ENCODE results near the gene RAD1.
A peak's percentile ranks its signal among the peaks of the same experiment; 100 is the strongest.

Gene RAD1

DNA sequence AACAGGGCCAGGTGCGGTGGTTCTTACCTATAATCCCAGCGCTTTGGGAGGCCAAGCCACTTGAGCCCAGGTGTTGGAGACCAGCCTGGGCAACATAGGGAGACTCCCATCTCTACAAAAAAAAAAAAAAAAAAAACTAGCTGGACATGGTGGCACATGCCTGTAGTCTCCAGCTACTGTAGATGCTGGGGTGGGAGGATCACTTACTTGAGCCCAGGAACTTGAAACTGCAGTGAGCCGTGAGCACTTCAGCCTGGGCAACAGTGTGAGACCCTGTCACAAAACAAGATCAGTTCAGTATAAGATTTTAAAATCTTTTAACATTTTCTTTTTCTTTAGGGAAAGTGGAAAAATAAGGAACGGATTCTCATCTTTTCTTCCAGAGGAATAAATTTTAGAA lies 2.7 kb upstream of the RAD1 start:
- in situ Hi-C loops (cut with HindIII; ENCODE audit: low sequenced_read_pairs): no loop called here
- no peak overlapping the region for H3K4me3 ChIP-seq (ENCODE audit: low read depth, low read length)
- TF ChIP-seq, protein P1, sequence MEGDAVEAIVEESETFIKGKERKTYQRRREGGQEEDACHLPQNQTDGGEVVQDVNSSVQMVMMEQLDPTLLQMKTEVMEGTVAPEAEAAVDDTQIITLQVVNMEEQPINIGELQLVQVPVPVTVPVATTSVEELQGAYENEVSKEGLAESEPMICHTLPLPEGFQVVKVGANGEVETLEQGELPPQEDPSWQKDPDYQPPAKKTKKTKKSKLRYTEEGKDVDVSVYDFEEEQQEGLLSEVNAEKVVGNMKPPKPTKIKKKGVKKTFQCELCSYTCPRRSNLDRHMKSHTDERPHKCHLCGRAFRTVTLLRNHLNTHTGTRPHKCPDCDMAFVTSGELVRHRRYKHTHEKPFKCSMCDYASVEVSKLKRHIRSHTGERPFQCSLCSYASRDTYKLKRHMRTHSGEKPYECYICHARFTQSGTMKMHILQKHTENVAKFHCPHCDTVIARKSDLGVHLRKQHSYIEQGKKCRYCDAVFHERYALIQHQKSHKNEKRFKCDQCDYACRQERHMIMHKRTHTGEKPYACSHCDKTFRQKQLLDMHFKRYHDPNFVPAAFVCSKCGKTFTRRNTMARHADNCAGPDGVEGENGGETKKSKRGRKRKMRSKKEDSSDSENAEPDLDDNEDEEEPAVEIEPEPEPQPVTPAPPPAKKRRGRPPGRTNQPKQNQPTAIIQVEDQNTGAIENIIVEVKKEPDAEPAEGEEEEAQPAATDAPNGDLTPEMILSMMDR (IDR thresholded peaks at IDR 0.05; ENCODE audit: low read depth, low read length, missing control alignments): no peak
- DNase-seq (ENCODE audit: low read depth): no peak

DNA sequence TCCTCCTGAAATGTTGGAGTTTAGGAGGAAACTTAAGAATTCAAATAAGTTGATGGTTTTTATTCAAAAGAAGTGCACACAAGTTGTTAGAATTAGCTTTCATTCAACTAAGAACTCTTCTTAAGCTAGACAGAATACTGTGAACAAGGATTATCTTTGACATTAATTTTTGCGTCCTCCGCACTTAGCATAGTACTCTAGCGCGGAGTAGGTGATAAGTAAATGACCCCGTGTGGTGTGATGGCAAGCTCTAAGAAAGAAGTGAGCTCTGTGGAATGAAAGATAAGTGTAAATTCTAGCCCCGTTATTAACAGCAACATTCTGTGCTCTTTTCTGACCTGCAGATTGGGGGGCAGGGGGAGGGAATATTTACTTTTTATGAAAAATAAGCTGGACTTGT lies 1.2 kb upstream of the RAD1 start:
- DNase-seq (ENCODE audit: low read depth): no peak
- peak overlapping the region; percentile 76 for H3K4me3 ChIP-seq (ENCODE audit: low read depth, low read length)
- TF ChIP-seq, protein P1 (IDR thresholded peaks at IDR 0.05; ENCODE audit: low read depth, low read length, missing control alignments): no peak
- in situ Hi-C loops (cut with HindIII; ENCODE audit: low sequenced_read_pairs): no loop called here

DNA sequence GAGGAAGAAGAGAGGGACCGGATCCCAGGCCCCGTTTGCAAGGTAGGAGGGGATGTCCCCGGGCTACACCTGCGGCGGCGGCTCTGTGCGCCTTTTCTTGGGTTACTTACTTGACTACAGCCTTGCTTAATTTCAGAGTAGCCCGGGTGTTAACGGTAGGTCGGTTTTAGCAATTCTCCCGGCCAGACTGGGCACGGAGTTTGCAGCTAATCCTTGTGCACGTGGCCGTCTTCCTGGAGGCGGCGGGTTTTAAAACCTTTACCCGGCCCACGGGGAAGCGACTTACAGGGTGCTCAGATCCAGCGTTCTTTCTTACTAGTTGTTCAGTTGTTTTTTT lies 520 bp upstream of the RAD1 start:
- TF ChIP-seq, protein P1 (IDR thresholded peaks at IDR 0.05; ENCODE audit: low read depth, low read length, missing control alignments): no peak
- in situ Hi-C loops (cut with HindIII; ENCODE audit: low sequenced_read_pairs): no loop called here
- DNase-seq (ENCODE audit: low read depth): no peak
- H3K4me3 ChIP-seq (ENCODE audit: low read depth, low read length): peak overlapping the region; percentile 76

DNA sequence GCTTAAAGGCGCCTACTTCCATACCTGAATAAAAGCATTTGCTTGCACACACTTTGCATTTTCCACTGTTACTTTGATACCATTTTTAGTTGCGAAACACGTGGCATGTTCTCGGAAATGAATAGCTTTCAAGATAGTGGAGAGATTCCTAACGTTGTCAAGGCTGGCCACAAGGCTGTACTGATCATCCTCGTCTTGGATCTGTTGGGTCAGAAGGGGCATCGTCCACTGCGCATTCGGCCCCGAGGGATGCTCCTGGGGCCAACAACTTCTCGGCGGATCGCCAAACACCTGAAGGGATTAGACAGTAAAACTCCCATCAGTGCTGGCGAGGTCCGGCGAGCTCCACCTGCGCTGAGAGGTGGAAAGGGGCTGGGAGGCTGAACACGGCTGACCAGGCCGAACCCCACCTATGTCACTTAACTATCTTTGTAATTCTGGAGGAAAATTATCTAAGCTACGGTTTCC lies 599 bp downstream of the RAD1 start:
- peak overlapping the region; percentile 76 for H3K4me3 ChIP-seq (ENCODE audit: low read depth, low read length)
- no peak for DNase-seq (ENCODE audit: low read depth)
- in situ Hi-C loops (cut with HindIII; ENCODE audit: low sequenced_read_pairs): no loop called here
- TF ChIP-seq, protein P1 (IDR thresholded peaks at IDR 0.05; ENCODE audit: low read depth, low read length, missing control alignments): no peak

DNA sequence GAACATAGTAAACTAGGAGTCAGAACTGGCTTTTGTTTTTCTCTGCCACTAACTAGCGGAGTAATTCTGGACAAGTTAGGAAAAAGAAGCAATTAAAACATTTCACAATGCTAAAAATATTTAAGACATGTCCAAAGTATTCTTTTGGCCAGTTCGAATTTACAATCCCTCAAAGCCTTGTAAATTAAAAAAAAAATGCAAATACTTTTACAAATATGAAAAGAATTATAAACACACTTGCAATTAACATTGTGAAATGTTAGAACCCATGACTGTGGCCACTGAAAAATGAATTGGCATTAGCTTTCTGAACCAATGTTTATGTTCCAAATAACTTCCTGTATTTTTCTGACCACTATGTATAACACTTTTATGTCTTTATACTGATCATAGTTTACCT lies 2.2 kb downstream of the RAD1 start:
- no peak overlapping the region for H3K4me3 ChIP-seq (ENCODE audit: low read depth, low read length)
- in situ Hi-C loops (cut with HindIII; ENCODE audit: low sequenced_read_pairs): no loop called here
- no peak for DNase-seq (ENCODE audit: low read depth)
- TF ChIP-seq, protein P1 (IDR thresholded peaks at IDR 0.05; ENCODE audit: low read depth, low read length, missing control alignments): no peak

DNA sequence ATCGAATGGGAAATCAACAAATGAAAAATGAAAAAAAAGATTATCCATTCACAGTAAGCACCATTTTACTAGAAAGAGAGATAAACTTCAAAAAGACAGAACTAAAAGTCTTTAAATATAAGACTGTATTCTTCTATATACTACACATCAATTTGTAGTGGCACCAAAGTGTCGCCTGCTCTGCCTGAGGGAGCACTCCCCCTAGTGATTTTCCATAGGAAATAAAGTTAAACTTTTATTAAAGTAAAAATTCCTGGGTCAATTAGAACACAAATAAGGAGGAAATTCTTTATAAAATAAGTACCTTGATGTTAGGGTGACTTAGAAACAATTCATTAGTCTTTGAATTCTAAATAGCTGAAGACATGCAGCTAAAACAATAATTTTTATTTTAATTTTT lies 9.7 kb downstream of the RAD1 start:
- TF ChIP-seq, protein P1 (IDR thresholded peaks at IDR 0.05; ENCODE audit: low read depth, low read length, missing control alignments): peak; percentile 67
- no peak for DNase-seq (ENCODE audit: low read depth)
- H3K4me3 ChIP-seq (ENCODE audit: low read depth, low read length): no peak overlapping the region
- in situ Hi-C loops (cut with HindIII; ENCODE audit: low sequenced_read_pairs): no loop called here

DNA sequence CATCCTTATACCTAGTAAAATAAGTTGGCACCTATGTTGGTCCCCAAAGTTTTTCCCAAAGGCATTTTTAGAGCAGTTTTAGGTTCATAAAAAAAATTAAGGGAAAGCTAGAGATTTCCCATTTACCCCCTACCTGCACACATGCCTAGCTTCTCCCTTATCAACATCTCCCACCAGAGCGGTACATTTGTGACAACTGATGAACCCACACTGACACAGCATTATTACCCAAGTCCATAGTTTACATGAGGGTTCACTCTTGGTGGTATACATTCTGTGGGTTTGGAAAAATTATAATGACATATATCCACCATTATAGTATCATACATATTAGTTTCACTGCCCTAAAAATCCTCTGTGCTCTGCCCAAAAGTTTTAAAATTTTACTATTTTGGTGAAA lies 12.0 kb downstream of the RAD1 start:
- no peak overlapping the region for H3K4me3 ChIP-seq (ENCODE audit: low read depth, low read length)
- DNase-seq (ENCODE audit: low read depth): no peak
- TF ChIP-seq, protein P1 (IDR thresholded peaks at IDR 0.05; ENCODE audit: low read depth, low read length, missing control alignments): no peak
- in situ Hi-C loops (cut with HindIII; ENCODE audit: low sequenced_read_pairs): no loop called here

Measured in astrocyte of the cerebellum (primary cell).